Measurements from ENCODE around the gene EFCAB9.

Gene EFCAB9

DNA sequence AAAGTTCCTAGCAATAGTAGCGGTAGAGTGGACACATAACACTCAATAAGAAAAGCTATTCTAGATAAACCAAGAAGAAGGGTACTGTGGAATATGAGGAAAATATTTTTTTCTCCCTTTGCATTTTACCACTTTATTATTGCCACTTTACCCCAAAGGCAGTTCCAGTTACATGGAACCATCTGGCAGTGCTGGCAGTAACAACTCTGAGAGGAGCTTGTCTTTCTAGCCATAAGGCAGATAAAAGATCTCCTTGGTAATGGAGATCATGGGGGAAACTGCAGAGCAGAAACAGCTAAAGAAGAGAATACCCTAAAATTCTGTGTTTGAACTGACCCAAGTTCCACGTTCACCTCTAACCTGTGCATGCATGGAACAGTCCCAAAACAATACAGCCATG, 51.1 kb downstream of the EFCAB9 start:
- no peak for DNase-seq

DNA sequence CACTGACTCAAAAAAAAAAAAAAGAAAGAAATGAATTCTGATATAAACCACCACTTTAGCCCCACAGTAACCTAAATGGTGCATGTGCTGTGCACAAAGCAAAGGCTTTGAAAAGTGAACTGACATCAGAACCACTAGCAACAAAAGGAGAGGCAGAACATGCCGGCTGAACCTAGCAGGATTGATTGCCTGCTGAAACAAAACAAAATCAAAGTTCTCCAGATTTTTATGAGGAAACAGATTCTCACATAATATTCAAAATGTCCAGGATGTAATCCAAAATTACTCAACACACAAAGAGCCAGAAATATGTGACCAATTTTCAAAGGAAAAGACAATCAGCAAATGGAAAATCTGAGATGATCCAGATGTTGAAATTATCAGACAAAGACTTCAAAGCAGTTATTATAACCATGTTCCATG, 51.7 kb downstream of the EFCAB9 start:
- DNase-seq: no peak

DNA sequence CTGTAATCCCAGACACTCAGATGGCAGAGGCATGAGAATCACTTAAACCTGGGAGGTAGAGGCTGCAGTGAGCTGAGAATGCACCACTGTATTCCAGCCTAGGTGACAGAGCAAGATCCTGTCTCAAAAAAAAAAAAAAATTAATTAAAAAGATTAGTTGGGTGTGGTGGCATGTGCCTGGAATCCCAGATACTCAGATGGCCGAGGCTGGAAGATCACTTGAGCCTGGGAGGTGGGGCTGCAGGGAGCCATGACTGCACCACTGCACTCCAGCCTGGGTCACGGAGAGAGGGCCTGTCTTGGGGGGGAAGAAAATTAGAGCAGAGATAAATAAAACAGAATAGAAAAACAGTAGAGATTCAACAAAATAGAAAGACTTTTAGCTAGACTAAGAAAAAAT, 54.7 kb downstream of the EFCAB9 start:
- DNase-seq: no peak

DNA sequence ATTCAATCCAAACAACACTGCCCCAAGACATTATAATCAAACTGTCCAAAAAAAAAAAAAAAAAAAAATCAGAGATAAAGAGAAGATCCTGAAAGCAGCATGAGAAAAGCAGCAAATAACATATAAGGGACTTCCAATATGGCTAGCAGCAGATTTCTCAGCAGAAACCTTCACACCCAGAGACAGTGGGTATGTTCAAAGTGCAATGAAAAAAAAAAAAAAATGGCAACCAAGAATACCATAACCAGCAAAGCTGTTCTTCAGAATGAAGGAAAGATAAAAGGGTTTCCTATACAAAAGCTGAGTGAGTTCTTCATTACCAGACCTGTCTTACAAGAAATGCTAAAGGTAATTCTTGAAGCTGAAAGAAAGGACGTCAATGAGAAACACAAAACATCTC, 57.4 kb downstream of the EFCAB9 start:
- DNase-seq: no peak

DNA sequence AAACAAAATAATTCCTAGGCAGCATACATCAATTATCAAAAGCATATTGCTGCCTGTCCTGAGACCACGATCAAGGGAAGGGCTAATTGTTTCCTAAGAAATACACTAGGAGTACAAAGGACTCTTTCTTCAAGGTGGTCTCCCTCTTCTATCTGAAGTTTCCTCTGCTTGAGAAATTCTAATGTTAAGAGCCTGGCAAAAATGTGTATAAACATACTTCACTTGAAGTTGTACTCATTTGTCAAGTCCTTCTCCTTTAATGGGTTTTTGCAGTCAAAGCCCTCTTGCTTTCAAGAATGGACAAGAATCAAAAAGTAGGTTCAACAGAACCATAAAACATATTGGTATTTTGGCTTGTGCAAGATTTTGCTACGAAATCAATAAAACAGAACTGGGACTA, 58.5 kb downstream of the EFCAB9 start:
- DNase-seq: no peak
